Hepatocyte (in vitro differentiated cells): ENCODE measurements around the gene DHFR. TPM values are rescaled to one million over a fixed set of nuclear protein-coding genes. Genes with fewer than 3 reads are reported as not detected.

Experiments
- DNase-seq: peaks from one replicate; pipeline ENCODE4 v3.0.0-alpha.2; 2016; ENCODE audit warnings: low spot score
- H2AFZ ChIP-seq: fragments of 200-600 bp; sonication (generic); 2 replicates; pipeline ENCODE4 v1.6.0; 2016; ENCODE audit warnings: antibody characterized with exemption, mild to moderate bottlenecking
- H3K27ac ChIP-seq: fragments of 200-600 bp; sonication (generic); 2 replicates; pipeline ENCODE4 v1.5.1; 2016; ENCODE audit warnings: mild to moderate bottlenecking
- H3K27me3 ChIP-seq: fragments of 200-600 bp; sonication (generic); 2 replicates; pipeline ENCODE4 v1.6.1; 2016
- H3K36me3 ChIP-seq: fragments of 200-600 bp; sonication (generic); replicated peaks from 2 replicates; pipeline ENCODE4 v1.5.1; 2016; ENCODE audit warnings: low read depth; ENCODE audit not compliant: insufficient read depth
- H3K4me1 ChIP-seq: fragments of 200-600 bp; sonication (generic); 2 replicates; pipeline ENCODE4 v1.5.1; 2016; ENCODE audit warnings: mild to moderate bottlenecking, moderate library complexity; ENCODE audit not compliant: insufficient read depth
- H3K4me2 ChIP-seq: fragments of 200-600 bp; sonication (generic); 2 replicates; pipeline ENCODE4 v1.6.0; 2016
- H3K4me3 ChIP-seq: fragments of 200-600 bp; sonication (generic); 2 replicates; pipeline ENCODE4 v1.5.1; 2016; ENCODE audit warnings: mild to moderate bottlenecking
- H3K79me2 ChIP-seq: fragments of 200-600 bp; sonication (generic); 2 replicates; pipeline ENCODE4 v1.6.0; 2017; ENCODE audit warnings: mild to moderate bottlenecking
- H3K9me2 ChIP-seq: fragments of 200-600 bp; sonication (generic); replicated peaks from 2 replicates; pipeline ENCODE4 v1.6.0; 2017; ENCODE audit warnings: mild to moderate bottlenecking; ENCODE audit not compliant: insufficient read depth
- H3K9me3 ChIP-seq: fragments of 200-600 bp; sonication (generic); 2 replicates; pipeline ENCODE4 v1.5.1; 2016; ENCODE audit warnings: low read depth, mild to moderate bottlenecking
- H4K20me1 ChIP-seq: fragments of 200-600 bp; sonication (generic); 2 replicates; pipeline ENCODE4 v1.6.0; 2016; ENCODE audit warnings: mild to moderate bottlenecking; ENCODE audit not compliant: insufficient read depth, poor library complexity, severe bottlenecking
- CTCF ChIP-seq: fragments of 200-600 bp; sonication (generic); IDR thresholded peaks from 2 replicates; pipeline ENCODE4 v1.5.1; 2016; ENCODE audit warnings: antibody characterized with exemption, mild to moderate bottlenecking; ENCODE audit not compliant: poor library complexity
- EZH2 ChIP-seq: fragments of 200-600 bp; sonication (generic); IDR thresholded peaks from 2 replicates; pipeline ENCODE4 v1.6.1; 2016; ENCODE audit warnings: antibody characterized with exemption, mild to moderate bottlenecking, borderline replicate concordance
- EZH2phosphoT487 ChIP-seq: fragments of 200-600 bp; sonication (generic); IDR thresholded peaks from one replicate; pipeline ENCODE4 v1.6.1; 2018; ENCODE audit warnings: antibody characterized with exemption, mild to moderate bottlenecking, low read depth, moderate library complexity; ENCODE audit not compliant: unreplicated experiment, severe bottlenecking
- WGBS: methylation state at CpG from one replicate; pipeline ENCODE4 v1.1.6; 2016; ENCODE audit warnings: low lambda C conversion rate; ENCODE audit errors: missing lambda C conversion rate; 5-methylcytosine and 5-hydroxymethylcytosine counted together
- polyA plus RNA-seq: library from polyadenylated mRNA; unstranded; fragments of >200 nt; fragmentation: Nextera tagmentation; extraction: Ambion mirVana; gene quantifications from 2 replicates; pipeline ENCODE4 v1.2.1, GENCODE V29; 2016
- total RNA-seq: library from RNA; depleted of rRNA; stranded (reverse); fragments of >200 nt; gene quantifications from 2 replicates; pipeline ENCODE4 v1.2.3, GENCODE V29; 2014

DHFR gene
- total and polyA plus RNA-seq, 2 experiments from 2014 or later = 7.9 to 26.5 TPM

GRCh38 chr5:80600943-80601693 lies 53.7 kb downstream of the DHFR start:
- H3K79me2 ChIP-seq = no peaks in the 10 kb centered on the region
- no peak overlapping the region for H2AFZ ChIP-seq
- no peaks in the 10 kb centered on the region for H3K9me2 ChIP-seq
- H3K27ac ChIP-seq = no peak overlapping the region
- H3K9me3 ChIP-seq = no peaks in the 10 kb centered on the region
- no peak overlapping the region for H3K4me2 ChIP-seq
- no peak overlapping the region for H3K4me3 ChIP-seq
- 96% methylated on average over 2 of the region's 2 CpGs for WGBS
- no peaks in the 10 kb centered on the region for H3K4me1 ChIP-seq
- DNase-seq = no peak
- H4K20me1 ChIP-seq = no peaks in the 10 kb centered on the region
- H3K36me3 ChIP-seq = no peaks in the 10 kb centered on the region
- H3K27me3 ChIP-seq = no peaks in the 10 kb centered on the region
- no peak for TF ChIP-seq CTCF
- TF ChIP-seq EZH2phosphoT487 = no peak

GRCh38 chr5:80597500-80597899 lies 57.3 kb downstream of the DHFR start:
- no peak overlapping the region for H3K4me3 ChIP-seq
- H2AFZ ChIP-seq = no peak overlapping the region
- no peaks in the 10 kb centered on the region for H3K9me3 ChIP-seq
- no peak for DNase-seq
- H3K79me2 ChIP-seq = no peaks in the 10 kb centered on the region
- H3K4me2 ChIP-seq = no peak overlapping the region
- H3K9me2 ChIP-seq = no peaks in the 10 kb centered on the region
- TF ChIP-seq EZH2phosphoT487 = no peak
- TF ChIP-seq CTCF = no peak
- no peak for TF ChIP-seq EZH2
- H4K20me1 ChIP-seq = no peaks in the 10 kb centered on the region
- WGBS = 66% methylated on average over 3 of the region's 7 CpGs
- no peaks in the 10 kb centered on the region for H3K36me3 ChIP-seq
- H3K27ac ChIP-seq = no peak overlapping the region
- H3K4me1 ChIP-seq = no peaks in the 10 kb centered on the region
- H3K27me3 ChIP-seq = no peaks in the 10 kb centered on the region

GRCh38 chr5:80594810-80595209 lies 60.0 kb downstream of the DHFR start:
- Histone ChIP-seq H3K9me3 (no peaks in the 10 kb centered on the region), H2AFZ (no peak overlapping the region), H3K27ac (no peak overlapping the region), H3K27me3 (no peaks in the 10 kb centered on the region), H3K4me2 (no peak overlapping the region), H3K36me3 (no peaks in the 10 kb centered on the region), H3K79me2 (no peaks in the 10 kb centered on the region), H4K20me1 (no peaks in the 10 kb centered on the region), H3K9me2 (no peaks in the 10 kb centered on the region), H3K4me3 (no peak overlapping the region), H3K4me1 (no peaks in the 10 kb centered on the region)
- WGBS = 90% methylated on average over 2 of the region's 2 CpGs
- TF ChIP-seq EZH2phosphoT487 = no peak
- TF ChIP-seq EZH2 = no peak
- TF ChIP-seq CTCF = no peak
- no peak for DNase-seq
